ENCODE results near the gene OR2S2.

DNA sequence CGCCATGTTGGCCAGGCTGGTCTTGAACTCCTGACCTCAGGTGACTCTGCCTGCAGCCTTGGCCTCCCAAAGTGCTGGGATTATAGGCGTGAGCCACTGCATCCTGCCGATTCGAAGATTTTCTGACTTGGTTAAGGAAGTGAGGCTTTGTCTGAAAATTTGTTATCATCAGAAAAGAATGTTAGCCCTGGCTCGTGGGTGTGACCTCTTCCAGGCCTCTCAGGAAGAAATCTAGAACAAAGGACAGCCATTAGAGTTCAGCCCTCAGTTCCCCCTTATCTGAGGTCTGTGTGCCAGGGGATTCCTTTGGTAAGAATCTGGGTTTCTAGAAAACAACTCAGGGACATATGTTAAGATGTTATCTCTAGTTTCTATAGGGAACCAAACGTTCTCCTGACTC lies 6.2 kb downstream of the OR2S2 start:
- TF ChIP-seq CTCF (IDR thresholded peaks at IDR 0.05) (no peak), POLR2A (IDR thresholded peaks at IDR 0.05) (no peak), POLR2AphosphoS5 (IDR thresholded peaks at IDR 0.05) (peak in 1 of 3 donors; percentile 4), EP300 (IDR thresholded peaks at IDR 0.05) (no peak)

Measured in stomach (tissue), 4 donors.